ENCODE data around the gene CD46.

Gene CD46

DNA sequence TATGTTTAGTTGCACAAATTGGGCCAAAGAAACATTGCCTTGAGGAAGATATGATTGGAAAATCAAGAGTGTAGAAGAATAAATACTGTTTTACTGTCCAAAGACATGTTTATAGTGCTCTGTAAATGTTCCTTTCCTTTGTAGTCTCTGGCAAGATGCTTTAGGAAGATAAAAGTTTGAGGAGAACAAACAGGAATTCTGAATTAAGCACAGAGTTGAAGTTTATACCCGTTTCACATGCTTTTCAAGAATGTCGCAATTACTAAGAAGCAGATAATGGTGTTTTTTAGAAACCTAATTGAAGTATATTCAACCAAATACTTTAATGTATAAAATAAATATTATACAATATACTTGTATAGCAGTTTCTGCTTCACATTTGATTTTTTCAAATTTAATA is 43.0 kb downstream of the CD46 start:
- no peak for DNase-seq (ENCODE audit: low read depth in 3 of 3)

DNA sequence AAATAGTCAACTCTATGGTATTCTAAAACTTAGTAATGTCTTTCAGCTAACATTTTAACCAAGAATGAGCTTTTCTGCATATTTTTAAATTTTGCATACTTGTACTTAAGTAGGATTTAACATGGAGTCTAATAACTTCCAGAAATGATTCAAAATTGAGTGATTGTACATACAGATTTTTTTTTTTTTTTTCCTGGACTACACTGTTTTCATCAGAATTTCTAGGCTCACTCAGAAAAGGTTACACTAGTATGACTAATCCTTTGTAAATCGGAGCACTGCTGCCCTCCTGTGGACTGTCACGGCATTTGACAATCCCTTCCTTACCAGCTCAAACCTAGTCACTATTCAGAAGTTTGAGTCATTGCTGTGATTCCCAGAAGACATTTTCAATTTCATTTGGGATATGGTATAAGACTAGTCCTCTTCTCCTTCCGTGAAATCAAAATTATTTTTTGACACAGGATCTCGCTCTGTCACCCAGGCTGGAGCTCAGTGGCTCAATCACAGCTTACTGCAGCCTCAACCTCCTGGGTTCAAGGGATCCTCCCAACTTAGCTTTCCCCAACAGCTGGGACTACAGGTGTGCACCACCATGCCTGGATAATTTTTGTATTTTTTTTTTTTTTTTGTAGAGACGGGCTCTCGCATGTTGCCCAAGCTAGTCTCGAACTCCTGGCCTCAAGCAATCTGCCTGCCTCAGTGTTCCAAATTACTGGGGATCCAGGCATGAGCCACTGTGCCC is 45.5 kb downstream of the CD46 start:
- DNase-seq (ENCODE audit: low read depth in 3 of 3): peak; percentile 62 to 71 (median 70)

DNA sequence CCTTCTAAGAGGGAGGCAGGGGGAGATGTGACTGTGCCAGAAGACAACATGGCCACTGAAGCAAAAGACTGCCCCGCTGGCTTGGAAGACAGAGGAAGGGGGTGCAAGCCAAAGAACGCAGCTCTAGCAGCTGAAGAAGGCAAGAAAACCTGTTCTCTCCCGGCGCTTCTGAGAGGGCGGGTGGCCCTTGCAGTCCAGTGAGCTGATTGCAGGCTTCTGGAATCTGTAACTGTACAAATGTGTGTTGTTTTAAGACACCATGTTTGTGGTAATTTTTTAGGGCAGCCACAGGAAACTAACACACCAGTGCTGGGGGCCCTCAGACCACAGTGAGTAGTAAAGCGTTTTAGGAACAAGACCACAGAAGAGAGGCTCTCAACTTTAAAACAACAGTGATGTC is 47.0 kb downstream of the CD46 start:
- DNase-seq (ENCODE audit: low read depth in 3 of 3): no peak

DNA sequence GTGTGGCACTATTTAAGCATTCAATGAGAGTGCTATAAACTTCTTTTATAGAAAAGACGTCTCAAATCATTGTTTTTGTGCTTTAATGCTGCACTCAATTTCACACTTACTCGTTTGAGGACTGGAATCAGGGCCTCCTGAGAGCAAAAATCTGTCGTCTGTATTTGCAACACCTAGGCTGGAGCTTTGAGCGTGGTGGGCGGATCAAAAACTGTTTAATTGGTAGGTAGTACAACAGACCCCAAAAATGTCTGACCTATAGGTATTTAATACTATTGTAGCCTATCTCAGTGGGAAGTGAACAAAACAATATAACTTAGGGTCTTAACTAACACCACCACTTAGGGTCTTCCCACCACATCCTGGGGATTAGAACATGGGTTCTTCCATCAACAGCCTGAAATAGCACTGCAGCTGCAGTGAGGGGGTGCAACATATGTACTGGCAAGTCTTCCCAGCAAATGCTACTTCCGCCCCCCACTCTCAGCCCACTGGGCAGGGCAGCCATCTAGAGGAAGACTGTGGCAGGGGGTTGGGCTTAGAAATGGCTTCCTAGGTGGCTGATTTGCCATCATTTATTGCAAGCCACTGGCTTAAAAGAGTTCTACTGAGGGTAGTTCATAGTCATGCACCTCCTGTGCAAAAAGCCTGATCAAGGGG is 48.3 kb downstream of the CD46 start:
- DNase-seq (ENCODE audit: low read depth in 3 of 3): no peak

DNA sequence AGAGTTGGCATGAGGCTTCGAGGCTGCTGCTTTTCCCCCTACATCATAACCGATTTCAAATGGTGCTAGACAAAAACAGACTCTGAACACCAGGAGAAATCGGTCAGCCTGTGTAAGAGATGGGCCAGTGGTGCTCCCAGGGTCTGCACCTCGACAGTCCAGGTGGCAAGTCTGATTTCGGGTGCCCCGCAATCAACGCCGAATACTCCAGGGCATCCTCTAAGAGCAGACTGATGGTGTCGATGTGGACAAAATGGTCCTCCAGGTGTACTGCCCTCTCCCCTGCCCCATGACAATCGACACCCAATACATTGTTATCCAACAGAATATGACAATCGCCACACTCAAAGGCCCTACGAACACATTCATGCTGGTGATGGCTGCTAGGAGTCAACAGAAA is 50.0 kb downstream of the CD46 start:
- DNase-seq (ENCODE audit: low read depth in 3 of 3): no peak

DNA sequence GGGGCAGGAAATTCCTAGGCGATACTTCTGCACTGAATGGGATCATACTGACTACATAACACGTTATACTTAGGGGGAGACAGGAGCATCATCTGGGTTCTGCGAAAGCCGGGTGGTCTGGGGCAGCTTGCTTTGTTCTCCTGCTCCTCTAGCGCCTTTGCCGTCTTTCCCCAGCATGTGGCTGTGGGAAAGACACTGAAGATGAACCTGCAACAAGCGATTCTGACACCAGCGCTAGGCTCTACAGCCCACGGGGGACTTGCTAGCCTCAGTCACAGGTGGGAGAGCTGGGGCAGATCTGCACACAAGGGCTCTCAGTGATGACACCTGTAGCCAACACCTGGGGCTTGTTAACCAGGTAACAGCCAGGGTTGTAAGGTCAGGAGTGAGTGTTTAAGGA is 51.8 kb downstream of the CD46 start:
- no peak for DNase-seq (ENCODE audit: low read depth in 3 of 3)

DNA sequence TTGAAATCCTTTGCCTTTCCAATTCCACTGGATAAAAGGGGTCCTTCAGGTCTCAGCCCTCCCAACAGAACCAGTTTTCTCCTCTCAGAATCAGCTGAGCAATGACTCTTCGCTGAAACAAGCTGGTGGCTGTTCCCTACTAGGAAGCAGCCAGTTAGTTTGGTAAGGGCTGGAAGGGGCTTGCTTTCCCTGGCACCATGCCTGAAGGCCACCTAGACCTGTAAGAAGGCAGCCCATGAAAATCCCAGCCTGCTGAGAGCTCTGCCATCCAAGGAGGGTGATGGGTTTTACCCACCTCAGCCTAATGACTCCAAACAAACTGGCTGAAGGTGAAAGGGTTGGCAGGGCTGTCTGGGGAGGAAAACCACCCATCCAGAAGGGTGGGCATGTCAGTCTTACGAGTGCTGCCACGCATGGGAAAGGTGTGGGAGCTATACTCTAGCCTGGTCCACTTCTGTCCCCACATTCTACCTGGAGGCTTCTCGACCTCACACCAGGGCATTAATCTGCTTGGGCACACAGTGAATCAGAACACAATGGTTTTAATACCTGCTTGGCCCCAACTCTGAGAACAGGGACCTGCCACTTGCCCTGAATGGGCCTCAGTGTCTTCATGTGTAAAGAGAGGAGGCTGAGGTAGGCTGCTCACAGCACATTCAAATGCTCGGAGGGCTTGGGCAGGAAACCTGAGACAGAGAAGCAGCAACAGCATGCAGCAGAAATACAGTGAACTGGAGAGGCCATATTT is 53.0 kb downstream of the CD46 start:
- no peak for DNase-seq (ENCODE audit: low read depth in 3 of 3)

DNA sequence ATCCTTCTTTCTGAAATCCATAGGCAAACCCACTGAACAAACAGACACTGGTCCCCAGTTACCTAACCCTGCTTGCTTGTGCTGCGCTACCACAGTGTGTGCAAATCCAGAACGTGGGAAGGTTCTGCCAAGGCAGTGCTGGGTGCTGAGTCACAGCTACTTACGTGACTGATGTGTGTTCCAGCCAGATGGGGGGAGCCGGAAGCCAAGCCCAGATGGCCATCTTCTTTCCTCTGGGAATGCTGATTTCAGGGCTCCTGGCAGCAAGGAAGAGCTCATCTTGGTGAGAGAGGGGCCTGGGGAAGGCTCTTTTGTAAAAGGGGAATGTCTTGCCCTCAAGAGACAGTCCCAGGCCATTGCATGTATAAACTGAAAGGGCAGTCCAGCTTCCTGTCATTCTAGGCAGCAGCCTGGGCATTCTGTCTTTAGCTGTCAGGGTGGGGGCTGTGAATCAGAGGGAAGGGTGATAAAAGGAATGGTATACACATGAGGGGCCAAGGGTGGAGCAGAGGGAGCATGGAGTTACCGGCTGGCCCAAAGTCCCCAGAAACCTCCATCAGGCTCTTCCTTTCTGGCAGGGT is 54.1 kb downstream of the CD46 start:
- DNase-seq (ENCODE audit: low read depth in 3 of 3): no peak

DNA sequence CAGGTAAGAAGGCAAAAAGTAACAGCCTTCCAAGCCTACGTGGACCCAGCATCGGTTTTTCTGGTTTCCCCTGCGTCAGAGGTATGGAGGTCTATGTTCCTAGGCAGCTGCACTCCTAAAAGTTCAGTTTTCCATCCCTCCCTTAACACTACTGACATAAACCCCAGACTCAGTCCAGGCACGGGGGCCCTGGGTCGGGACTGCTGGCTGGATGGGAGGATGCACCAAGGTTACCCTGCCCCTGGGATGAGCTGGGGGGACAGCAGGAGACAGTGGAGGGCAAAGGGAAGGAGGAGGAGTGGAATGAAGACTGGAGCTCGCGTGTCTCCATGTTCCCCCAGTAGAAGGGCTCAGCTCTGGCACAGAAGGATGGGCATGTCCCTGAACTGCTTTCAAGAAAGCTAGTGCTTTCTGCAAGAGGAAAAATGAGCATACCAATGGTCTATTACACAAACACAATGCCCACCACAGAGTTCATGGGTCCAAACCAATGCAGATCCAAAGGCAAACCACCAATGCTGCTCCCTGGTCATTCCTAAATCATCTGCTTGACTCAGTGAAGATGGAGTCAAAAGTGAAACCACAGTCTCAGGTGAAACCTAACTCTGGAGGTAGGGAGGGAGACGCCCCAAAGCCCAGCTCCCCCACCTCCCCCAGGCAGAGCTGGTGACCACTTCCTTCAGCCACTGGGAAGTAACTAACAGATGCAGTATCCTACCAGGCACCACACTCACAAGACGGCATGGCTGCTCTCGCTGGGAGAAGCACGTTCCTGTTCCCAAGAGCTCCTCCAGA is 54.9 kb downstream of the CD46 start:
- DNase-seq (ENCODE audit: low read depth in 3 of 3): no peak

DNA sequence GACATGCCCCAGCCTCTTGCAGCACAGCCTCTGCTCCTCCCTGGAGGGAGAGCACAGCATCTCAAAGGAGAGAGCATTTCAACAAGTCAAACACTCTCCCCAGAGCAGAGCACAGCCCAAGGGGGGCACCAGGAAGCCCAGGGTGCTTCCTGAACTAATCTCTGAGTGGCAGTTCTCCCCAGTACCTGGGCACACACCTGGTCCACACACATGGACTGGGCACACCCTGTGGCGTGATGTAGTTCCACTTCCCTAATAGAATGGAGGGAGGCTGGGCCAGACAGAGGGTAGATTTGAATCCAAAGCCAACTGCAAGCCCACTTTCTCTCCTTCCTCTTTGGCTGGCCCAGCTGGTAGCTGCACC is 55.5 kb downstream of the CD46 start:
- DNase-seq (ENCODE audit: low read depth in 3 of 3): no peak

DNA sequence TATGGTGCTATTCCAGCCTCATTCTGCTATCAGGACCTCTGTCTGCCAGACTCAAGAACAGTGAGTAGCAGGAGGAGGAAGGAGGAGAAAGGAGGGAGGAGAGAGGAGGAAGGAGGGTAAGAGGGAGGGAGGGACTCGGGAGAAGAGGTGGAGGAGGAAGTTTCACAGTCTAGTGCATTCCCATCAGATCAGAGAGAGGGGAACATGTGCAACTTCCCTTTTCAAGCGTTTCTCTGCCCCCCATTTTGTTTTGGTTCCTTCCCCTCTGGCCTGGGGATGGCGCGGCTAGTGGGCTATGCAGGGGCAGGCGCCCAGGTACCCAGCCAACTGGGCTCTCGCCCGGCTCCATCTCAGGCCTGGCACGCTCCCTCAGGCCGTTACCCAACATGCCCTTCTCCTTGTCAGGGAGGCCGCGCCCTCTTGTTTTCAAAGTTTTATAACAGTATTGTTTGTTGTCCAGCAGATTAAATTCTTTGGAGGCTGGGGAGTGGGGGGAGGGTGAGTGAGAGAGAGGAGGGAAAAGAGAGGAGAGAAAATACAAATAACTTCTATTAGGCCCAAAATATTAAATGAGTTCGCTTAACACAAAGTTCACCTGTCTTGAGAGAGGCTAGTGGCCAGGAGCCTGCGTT is 56.0 kb downstream of the CD46 start:
- DNase-seq (ENCODE audit: low read depth in 3 of 3): no peak

DNA sequence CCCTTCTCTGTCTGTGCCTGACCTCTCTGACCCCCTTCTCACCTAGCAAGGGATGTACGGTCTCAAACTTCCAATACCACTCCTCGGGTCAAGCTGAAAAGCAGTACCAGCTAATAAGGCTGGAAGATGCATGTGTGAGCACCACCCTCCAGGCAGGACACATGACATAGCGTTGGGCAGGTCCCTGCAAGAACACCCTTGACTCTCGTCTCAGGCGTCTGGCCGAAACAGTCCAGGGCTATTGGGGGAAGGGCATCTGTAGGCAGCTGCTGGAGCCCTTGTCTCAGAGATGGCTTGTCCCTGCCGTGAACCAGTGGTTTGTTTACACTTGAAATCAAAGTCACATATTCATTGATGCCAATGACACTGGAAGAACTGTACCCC is 56.5 kb downstream of the CD46 start:
- no peak for DNase-seq (ENCODE audit: low read depth in 3 of 3)

DNA sequence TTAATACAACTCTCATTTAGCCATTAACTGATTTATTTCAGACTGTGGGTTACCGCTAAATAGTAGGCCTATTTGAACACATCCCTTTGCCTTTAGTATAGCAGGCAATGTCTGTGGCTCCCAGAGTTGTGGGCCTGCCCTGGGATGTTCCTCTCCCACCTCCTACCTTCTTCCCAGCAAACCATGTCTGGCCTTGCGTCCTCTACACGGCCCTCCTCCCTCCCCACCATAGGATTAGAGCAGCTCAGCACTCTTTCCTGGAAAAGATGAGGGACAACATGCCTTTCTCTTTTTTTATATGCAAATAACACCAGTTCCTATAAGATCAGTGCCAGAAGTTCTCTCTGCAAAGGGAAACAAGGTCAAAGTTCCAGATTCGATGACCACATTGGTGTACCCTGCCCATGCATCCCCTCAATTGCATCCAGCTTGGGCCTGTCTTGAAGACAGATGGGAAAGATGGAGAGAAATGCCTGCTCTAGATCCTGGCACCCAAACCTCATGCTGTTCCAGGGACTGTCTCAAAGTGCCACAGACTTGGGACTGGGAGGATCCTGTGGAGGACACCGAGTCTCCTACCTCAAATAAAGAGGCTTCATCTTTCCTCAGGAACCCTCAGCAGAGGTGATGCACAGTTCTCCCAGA is 57.2 kb downstream of the CD46 start:
- no peak for DNase-seq (ENCODE audit: low read depth in 3 of 3)

DNA sequence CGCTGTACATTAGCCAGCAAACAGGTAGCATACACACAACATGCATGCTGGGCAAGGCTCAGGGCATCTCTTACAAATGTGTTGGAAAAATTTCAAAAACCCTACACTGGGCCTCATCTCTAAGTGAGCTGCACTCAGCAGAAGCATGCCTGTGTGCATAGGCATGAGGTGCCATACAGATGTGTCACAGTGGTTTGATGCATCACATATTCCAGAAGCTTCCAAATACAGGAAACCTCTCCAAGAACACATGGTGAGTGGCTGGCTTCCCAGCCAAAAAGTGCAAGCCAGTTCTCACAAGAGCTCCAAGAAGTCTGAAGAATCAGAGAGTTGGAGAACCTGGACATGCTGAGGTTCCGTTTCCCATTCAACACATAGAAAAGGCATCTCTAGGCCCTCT is 58.3 kb downstream of the CD46 start:
- no peak for DNase-seq (ENCODE audit: low read depth in 3 of 3)

DNA sequence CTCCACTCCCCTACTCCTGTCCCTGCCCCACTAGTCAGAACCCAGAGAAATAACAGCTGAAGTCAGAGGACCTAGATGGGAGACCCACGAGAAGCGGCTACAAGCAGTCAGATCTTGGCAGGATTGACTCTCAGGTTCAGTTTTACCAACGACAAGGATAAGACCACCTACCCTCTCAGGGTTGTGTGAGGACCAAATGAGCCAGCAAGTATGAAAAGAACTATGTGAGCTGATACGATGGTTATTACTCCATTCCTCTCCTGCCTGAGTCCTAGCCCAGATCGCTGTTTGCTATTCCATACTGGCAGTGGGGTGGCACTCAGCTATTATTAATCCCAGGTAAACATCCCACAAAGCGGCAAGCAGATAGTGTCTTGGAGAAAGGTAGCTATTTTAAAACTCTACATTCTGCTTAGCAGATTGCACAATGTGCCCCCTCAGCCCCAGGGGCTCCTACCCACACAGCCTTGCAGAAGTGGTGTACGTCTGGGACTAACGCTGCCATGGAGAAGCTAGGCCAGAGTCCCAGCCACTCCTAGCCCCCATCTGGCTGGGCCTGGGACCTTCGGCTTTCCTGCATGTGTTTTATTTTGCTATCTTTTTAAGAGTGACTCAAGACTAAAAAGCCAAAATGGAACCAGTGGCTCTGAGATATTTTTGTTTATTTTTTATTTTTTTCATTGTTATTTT is 58.9 kb downstream of the CD46 start:
- no peak for DNase-seq (ENCODE audit: low read depth in 3 of 3)

DNA sequence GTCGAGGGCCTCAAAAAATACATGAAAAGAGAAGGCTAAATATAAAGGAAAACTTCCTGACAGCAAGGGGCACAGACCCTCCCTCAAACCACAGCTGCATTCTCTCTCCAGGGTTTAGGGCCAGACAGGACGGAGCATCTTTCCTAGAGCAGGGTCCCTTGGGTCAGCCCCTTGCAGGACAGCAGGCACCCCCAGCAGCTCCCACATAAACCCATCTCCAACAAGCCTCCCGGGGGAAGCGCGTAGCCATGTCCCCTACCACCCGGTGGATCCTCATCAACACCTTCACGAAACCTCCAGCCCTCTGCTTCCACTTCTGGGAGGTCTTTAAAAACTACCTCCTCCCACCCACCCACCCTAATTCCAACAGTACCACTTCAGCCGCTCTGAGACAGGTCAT is 59.5 kb downstream of the CD46 start:
- no peak for DNase-seq (ENCODE audit: low read depth in 3 of 3)

DNA sequence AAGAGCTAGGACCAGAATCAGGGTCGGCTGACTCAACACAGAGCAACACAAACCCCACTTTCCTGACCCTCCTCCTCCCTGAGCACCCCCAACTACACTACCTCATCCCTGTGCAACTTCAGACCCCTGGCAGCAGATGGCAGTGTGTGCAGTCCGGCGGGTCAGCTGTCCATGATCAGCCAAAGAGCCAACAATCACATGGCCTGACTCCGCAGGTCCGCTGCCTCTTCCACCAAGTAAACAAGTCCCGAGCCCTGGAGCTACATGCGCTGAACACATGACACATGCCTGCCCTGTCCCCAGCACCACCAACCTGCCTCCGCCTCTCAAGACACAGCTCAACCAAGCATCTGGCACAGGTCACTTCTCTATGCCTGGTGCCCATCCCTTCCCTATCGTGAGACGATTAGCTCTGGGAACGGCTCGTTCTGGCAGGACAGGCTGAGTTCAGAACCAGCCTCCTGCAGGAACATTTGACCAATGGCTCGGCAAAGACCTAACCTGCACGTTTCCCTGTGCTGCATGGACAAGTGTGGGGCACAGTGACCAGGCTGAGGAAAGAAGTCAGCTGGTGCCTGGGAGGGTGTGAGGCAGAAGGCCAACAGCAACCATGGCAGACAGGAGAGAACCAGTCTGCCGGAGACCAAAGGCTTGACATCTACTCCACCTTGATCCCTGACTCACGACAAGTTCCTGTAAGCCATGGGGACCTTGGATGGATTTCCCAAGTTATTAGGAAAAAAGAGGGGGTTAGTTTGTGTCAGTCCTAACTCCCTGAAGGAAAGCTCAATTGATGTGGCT is 60.3 kb downstream of the CD46 start:
- DNase-seq (ENCODE audit: low read depth in 3 of 3): no peak

DNA sequence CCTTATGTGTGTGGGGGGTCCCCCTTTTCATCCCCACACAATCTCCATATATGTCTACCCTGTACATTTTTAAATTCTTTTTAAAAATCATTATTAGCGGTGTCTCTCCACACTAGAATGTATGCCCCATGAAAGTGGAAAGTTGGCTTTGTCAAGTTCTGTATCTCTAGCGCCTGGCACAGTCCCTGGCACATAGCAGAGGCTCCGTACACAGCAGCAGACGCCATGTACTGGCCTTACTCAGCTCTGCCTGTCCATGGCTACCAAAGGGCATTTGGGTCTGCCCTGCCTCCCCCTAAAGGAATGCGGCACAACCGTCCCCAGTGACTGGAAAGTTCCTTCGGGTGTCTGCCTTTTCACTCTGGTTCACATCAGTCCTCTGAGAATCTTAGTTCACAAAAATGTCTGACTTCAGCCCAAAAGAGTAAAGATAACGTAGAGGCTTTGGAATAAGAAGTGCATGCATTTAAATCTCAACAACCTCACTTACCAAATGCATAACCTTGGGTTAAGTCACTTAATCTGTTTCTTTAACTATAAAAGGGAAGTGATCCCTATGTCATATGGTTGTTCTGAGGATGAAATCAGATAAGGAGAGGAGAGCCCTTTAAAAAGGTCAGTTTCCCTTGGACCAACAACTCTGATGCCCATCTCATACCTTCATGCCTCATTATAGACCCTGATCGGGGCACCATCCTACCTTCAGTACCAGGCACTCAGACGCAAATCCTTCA is 61.1 kb downstream of the CD46 start:
- DNase-seq (ENCODE audit: low read depth in 3 of 3): no peak

DNA sequence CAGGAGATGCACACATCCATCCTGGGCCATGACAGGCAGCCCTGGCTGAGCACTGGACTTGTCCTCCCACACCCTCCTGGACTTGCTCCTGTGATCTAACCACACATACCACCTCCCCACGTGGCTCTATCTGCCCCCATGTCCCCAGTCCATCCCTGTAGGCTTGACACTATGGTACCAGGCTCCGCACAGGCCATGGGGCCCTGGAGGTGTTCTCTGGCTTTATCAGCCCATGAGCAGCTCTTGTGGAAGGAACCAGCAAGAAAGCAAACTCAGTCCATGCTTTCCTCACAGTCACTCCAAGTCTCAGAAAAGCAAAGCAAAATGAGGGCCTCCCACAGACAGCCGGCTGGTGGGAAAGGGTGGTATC is 61.6 kb downstream of the CD46 start:
- DNase-seq (ENCODE audit: low read depth in 3 of 3): no peak

Data from stimulated activated CD4-positive, alpha-beta T cell treated with anti-CD3 and anti-CD28 coated beads, TNF-alpha, amount 100 ng/mL, for 48 hours (primary cell).